SH-SY5Y (cell line): ENCODE measurements around the gene EXOG.

Source experiments
- GATA2 ChIP-seq: IDR thresholded peaks from 2 replicates; pipeline ENCODE4 v1.6.1; 2011; ENCODE audit warnings: mild to moderate bottlenecking, low read depth, low read length
- GATA3 ChIP-seq: IDR thresholded peaks from 2 replicates; pipeline ENCODE4 v1.6.1; 2011; ENCODE audit warnings: low read depth, mild to moderate bottlenecking, low read length, moderate library complexity

DNA sequence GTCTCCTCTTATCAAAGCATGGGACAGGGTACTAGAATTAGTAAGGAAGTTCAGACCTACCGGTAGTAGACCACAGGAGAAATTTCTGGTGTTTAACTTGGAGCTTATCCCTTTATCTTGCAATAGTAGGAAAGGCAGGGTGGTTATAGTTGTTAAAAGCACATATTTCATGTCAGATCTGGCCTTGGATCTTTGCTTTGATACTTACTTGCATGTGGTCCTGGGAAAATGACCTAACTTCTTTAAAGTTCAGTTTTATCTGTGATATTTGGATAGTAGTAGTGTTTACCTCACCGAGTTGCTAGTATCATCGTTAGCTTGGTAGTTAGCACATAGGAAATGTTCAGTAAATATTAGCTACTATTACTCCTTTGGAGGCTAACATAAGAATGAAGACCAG lies 15.4 kb downstream of the EXOG start:
- no peak for TF ChIP-seq GATA3
- TF ChIP-seq GATA2: no peak
